Loucy (cell line): ENCODE results near the gene BCAM.

ENCODE experiments used
- CTCF ChIP-seq: fragments of 200-600 bp; sonication (generic); conservative IDR thresholded peaks from 2 replicates; pipeline ENCODE4 v1.5.1; 2014; ENCODE audit warnings: mild to moderate bottlenecking, antibody characterized with exemption, low read length
- EZH2phosphoT487 ChIP-seq: fragments of 200-600 bp; IDR thresholded peaks from 2 replicates; pipeline ENCODE4 v1.6.1; 2018; ENCODE audit warnings: antibody characterized with exemption, mild to moderate bottlenecking, moderate library complexity, borderline replicate concordance

- no peak for TF ChIP-seq CTCF
- TF ChIP-seq EZH2phosphoT487 = no peak
Measured at GRCh38 chr19:44803442-44804428, 5.2 kb upstream of the BCAM start.
